H4 (cell line): ENCODE results near the gene DNAJB4. TPM values are rescaled to one million over a fixed set of nuclear protein-coding genes. Genes with fewer than 3 reads are reported as not detected.
A peak's percentile ranks its signal among the peaks of the same experiment; 100 is the strongest.
"Not testable (repeated sequence)": the region's sequence is repeated elsewhere in the genome, so short reads cannot be mapped to it uniquely, and the experiment has no call there.

ENCODE experiments used
- DNase-seq: peaks from one replicate; pipeline ENCODE4 v3.0.0-alpha.2; 2015; ENCODE audit warnings: low spot score
- total RNA-seq: library from RNA; depleted of rRNA; stranded (reverse); fragments of >200 nt; shearing (Covaris generic); gene quantifications from 2 replicates; pipeline ENCODE4 v1.2.3, GENCODE V29; 2014

Gene DNAJB4
- total RNA-seq, 1 experiment from 2014 or later = 23.8 TPM

GRCh38 chr1:77990629-77991204 lies 14.0 kb upstream of the DNAJB4 start:
- DNase-seq = no peak

- no peak for DNase-seq
Measured at GRCh38 chr1:77991638-77992037, 13.1 kb upstream of the DNAJB4 start.

- no peak for DNase-seq
Measured at GRCh38 chr1:77994117-77994705, 10.5 kb upstream of the DNAJB4 start.

- DNase-seq = no peak
Measured at GRCh38 chr1:77996734-77997133, 8.0 kb upstream of the DNAJB4 start.

- not testable (repeated sequence) for DNase-seq
Measured at GRCh38 chr1:78000536-78000935, 4.2 kb upstream of the DNAJB4 start.

- no peak for DNase-seq
Measured at GRCh38 chr1:78003070-78003746, 1.5 kb upstream of the DNAJB4 start.

GRCh38 chr1:78003882-78004718 lies 639 bp upstream of the DNAJB4 start:
- DNase-seq = peak; percentile 66

GRCh38 chr1:78005448-78005722 lies 646 bp downstream of the DNAJB4 start:
- DNase-seq = no peak

- DNase-seq = peak; percentile 46
Measured at GRCh38 chr1:78005755-78006154, 1.0 kb downstream of the DNAJB4 start.

GRCh38 chr1:78006521-78006920 lies 1.8 kb downstream of the DNAJB4 start:
- no peak for DNase-seq

GRCh38 chr1:78007677-78008341 lies 3.1 kb downstream of the DNAJB4 start:
- no peak for DNase-seq

GRCh38 chr1:78009276-78009675 lies 4.5 kb downstream of the DNAJB4 start:
- DNase-seq = no peak

- DNase-seq = no peak
Measured at GRCh38 chr1:78009836-78010235, 5.1 kb downstream of the DNAJB4 start.

GRCh38 chr1:78011050-78011449 lies 6.3 kb downstream of the DNAJB4 start:
- DNase-seq = no peak

- DNase-seq = no peak
Measured at GRCh38 chr1:78015148-78015547, 10.4 kb downstream of the DNAJB4 start.

- DNase-seq = no peak
Measured at GRCh38 chr1:78019024-78019423, 14.3 kb downstream of the DNAJB4 start.

GRCh38 chr1:78021134-78021533 lies 16.4 kb downstream of the DNAJB4 start:
- DNase-seq = not testable (repeated sequence)

- no peak for DNase-seq
Measured at GRCh38 chr1:78029793-78030192, 25.1 kb downstream of the DNAJB4 start.

GRCh38 chr1:78032996-78033796 lies 28.5 kb downstream of the DNAJB4 start:
- DNase-seq = no peak

- DNase-seq = no peak
Measured at GRCh38 chr1:78033797-78034172, 29.0 kb downstream of the DNAJB4 start.

GRCh38 chr1:78035121-78035520 lies 30.4 kb downstream of the DNAJB4 start:
- DNase-seq = no peak
